GM23248 (cell line): Measurements from ENCODE around the gene NISCH.

ENCODE experiments used
- EZH2 ChIP-seq: fragments of 200-600 bp; sonication (generic); IDR thresholded peaks from 2 replicates; pipeline ENCODE4 v1.6.1; 2018; ENCODE audit warnings: antibody characterized with exemption, mild to moderate bottlenecking; ENCODE audit not compliant: insufficient read depth, poor library complexity, severe bottlenecking
- EZH2phosphoT487 ChIP-seq: fragments of 200-600 bp; sonication (generic); IDR thresholded peaks from 2 replicates; pipeline ENCODE4 v1.6.1; 2018; ENCODE audit warnings: antibody characterized with exemption, moderate library complexity, mild to moderate bottlenecking, low read depth; ENCODE audit not compliant: insufficient read depth

- TF ChIP-seq EZH2 (no peak), EZH2phosphoT487 (no peak)
These were observed 64.2 kb downstream of the NISCH start for GRCh38 chr3:52519445-52520140.
